Smooth muscle cell (in vitro differentiated cells): ENCODE data around the gene PTGES. TPM values are rescaled to one million over a fixed set of nuclear protein-coding genes. Genes with fewer than 3 reads are reported as not detected.

Experiments
- DNase-seq: peaks from one replicate; lab custom pipeline; 2025; ENCODE audit not compliant: unreplicated experiment; lab: John Stamatoyannopoulos, UW
- H2AFZ ChIP-seq: fragments of 200-600 bp; sonication (generic); 2 replicates; pipeline ENCODE4 v1.6.0; 2016; ENCODE audit warnings: antibody characterized with exemption, low read depth, mild to moderate bottlenecking
- H3F3A ChIP-seq: fragments of 200-600 bp; sonication (generic); 2 replicates; pipeline ENCODE4 v1.6.0; 2017; ENCODE audit warnings: antibody characterized with exemption, low read depth
- H3K27ac ChIP-seq: fragments of 200-600 bp; sonication (generic); 2 replicates; pipeline ENCODE4 v1.5.1; 2016; ENCODE audit warnings: low read depth, mild to moderate bottlenecking
- H3K27me3 ChIP-seq: fragments of 200-600 bp; sonication (generic); 2 replicates; pipeline ENCODE4 v1.6.1; 2016; ENCODE audit warnings: low read depth, mild to moderate bottlenecking
- H3K36me3 ChIP-seq: fragments of 200-600 bp; sonication (generic); 2 replicates; pipeline ENCODE4 v1.5.1; 2016; ENCODE audit warnings: low read depth
- H3K4me1 ChIP-seq: fragments of 200-600 bp; sonication (generic); 2 replicates; pipeline ENCODE4 v1.5.1; 2016; ENCODE audit warnings: low read depth
- H3K4me2 ChIP-seq: fragments of 200-600 bp; sonication (generic); 2 replicates; pipeline ENCODE4 v1.6.0; 2016; ENCODE audit warnings: mild to moderate bottlenecking
- H3K4me3 ChIP-seq: fragments of 200-600 bp; sonication (generic); 2 replicates; pipeline ENCODE4 v1.5.1; 2016; ENCODE audit warnings: mild to moderate bottlenecking
- H3K79me2 ChIP-seq: fragments of 200-600 bp; sonication (generic); 2 replicates; pipeline ENCODE4 v1.6.0; 2016; ENCODE audit warnings: low read depth, mild to moderate bottlenecking
- H3K9ac ChIP-seq: fragments of 200-600 bp; sonication (generic); 2 replicates; pipeline ENCODE4 v1.6.0; 2016; ENCODE audit warnings: low read depth
- H3K9me3 ChIP-seq: fragments of 200-600 bp; sonication (generic); replicated peaks from 2 replicates; pipeline ENCODE4 v1.5.1; 2016; ENCODE audit warnings: low read depth
- H4K20me1 ChIP-seq: fragments of 200-600 bp; sonication (generic); 2 replicates; pipeline ENCODE4 v1.6.0; 2016; ENCODE audit warnings: low read depth
- CTCF ChIP-seq: fragments of 200-600 bp; sonication (generic); IDR thresholded peaks from 2 replicates; pipeline ENCODE4 v1.5.1; 2017; ENCODE audit warnings: borderline replicate concordance, mild to moderate bottlenecking, antibody characterized with exemption; ENCODE audit not compliant: insufficient read depth, poor library complexity, severe bottlenecking
- WGBS: methylation state at CpG from one replicate; pipeline ENCODE4 v1.1.7; 2016; ENCODE audit warnings: low lambda C conversion rate; 5-methylcytosine and 5-hydroxymethylcytosine counted together
- polyA plus RNA-seq: library from polyadenylated mRNA; unstranded; fragments of >200 nt; fragmentation: Nextera tagmentation; extraction: Ambion mirVana; gene quantifications from 2 replicates; pipeline ENCODE4 v1.2.1, GENCODE V29; 2016
- total RNA-seq: library from RNA; depleted of rRNA; stranded (reverse); fragments of >200 nt; gene quantifications from 2 replicates; pipeline ENCODE4 v1.2.3, GENCODE V29; 2014

The PTGES gene
- total and polyA plus RNA-seq, 2 experiments from 2014 or later, result 49.5 to 69.6 TPM

GRCh38 chr9:129692534-129692933 is 60.3 kb downstream of the PTGES start:
- H3K79me2 ChIP-seq, result peaks cover 55% of the 10 kb centered on the region
- no peak for DNase-seq
- H3K9me3 ChIP-seq, result no peaks in the 10 kb centered on the region

More at GRCh38 chr9:129692534-129692933, 60.3 kb downstream of the PTGES start:
- no peak for TF ChIP-seq CTCF
- Histone ChIP-seq H3K4me2 (no peak overlapping the region), H3K36me3 (peaks cover 4% of the 10 kb centered on the region), H3K9ac (no peak overlapping the region), H3K4me1 (peaks cover 7% of the 10 kb centered on the region), H3K4me3 (no peak overlapping the region), H3K27me3 (no peaks in the 10 kb centered on the region), H2AFZ (no peak overlapping the region), H3F3A (peaks cover 14% of the 10 kb centered on the region), H3K27ac (no peak overlapping the region), H4K20me1 (peaks cover 21% of the 10 kb centered on the region)
- WGBS, result 92% methylated on average over 5 of the region's 5 CpGs

Other genes with a start within 250 kb of the PTGES start
- not detected in 2 replicates for gene C9orf50, start 131.9 kb downstream of the PTGES start, total RNA-seq
- gene C9orf50, start 131.9 kb downstream of the PTGES start, polyA plus RNA-seq, result 0.59 TPM in 1 of 2 replicates, not detected in the other
- gene NTMT1, start 126.9 kb downstream of the PTGES start, total RNA-seq, result 24.7 and 42.9 TPM in 2 replicates
- 118 and 129 TPM in 2 replicates for gene NTMT1, start 126.9 kb downstream of the PTGES start, polyA plus RNA-seq
- 10.9 and 13.8 TPM in 2 replicates for gene ASB6, start 110.9 kb downstream of the PTGES start, total RNA-seq
- gene ASB6, start 110.9 kb downstream of the PTGES start, polyA plus RNA-seq, result 22.2 and 26.0 TPM in 2 replicates
- gene PRRX2, start 87.4 kb downstream of the PTGES start, total RNA-seq, result 59.9 and 87.7 TPM in 2 replicates
- gene PRRX2, start 87.4 kb downstream of the PTGES start, polyA plus RNA-seq, result 180 and 234 TPM in 2 replicates
- gene TOR1B, start 50.1 kb upstream of the PTGES start, total RNA-seq, result 43.4 and 60.0 TPM in 2 replicates
- 10.3 and 13.8 TPM in 2 replicates for gene TOR1B, start 50.1 kb upstream of the PTGES start, polyA plus RNA-seq
- 38.8 and 46.1 TPM in 2 replicates for gene TOR1A, start 71.1 kb upstream of the PTGES start, total RNA-seq
- gene TOR1A, start 71.1 kb upstream of the PTGES start, polyA plus RNA-seq, result 38.5 and 43.1 TPM in 2 replicates
- gene C9orf78, start 82.2 kb upstream of the PTGES start, total RNA-seq, result 38.0 and 42.3 TPM in 2 replicates
- gene C9orf78, start 82.2 kb upstream of the PTGES start, polyA plus RNA-seq, result 53.8 and 78.0 TPM in 2 replicates
- gene USP20, start 82.4 kb upstream of the PTGES start, total RNA-seq, result 14.6 and 22.3 TPM in 2 replicates
- gene USP20, start 82.4 kb upstream of the PTGES start, polyA plus RNA-seq, result 29.7 and 35.7 TPM in 2 replicates